Measurements from ENCODE around the gene DPYD.

The DPYD gene

GRCh38 chr1:97533358-97533757, 387.5 kb downstream of the DPYD start:
- no peak for DNase-seq
- no peaks in the 10 kb centered on the region for H3K4me1 Mint-ChIP-seq (ENCODE audit: low read depth in 2 of 2)
- H3K27ac Mint-ChIP-seq, result no peak overlapping the region
- no peak overlapping the region for H3K4me3 Mint-ChIP-seq
- no peaks in the 10 kb centered on the region for H3K9me3 Mint-ChIP-seq
- H3K36me3 Mint-ChIP-seq (ENCODE audit: insufficient read depth), result peaks cover 2% of the 10 kb centered on the region
- no peak for ATAC-seq (replicated peaks)
- H3K27me3 Mint-ChIP-seq, result no peaks in the 10 kb centered on the region

- H3K4me1 Mint-ChIP-seq (ENCODE audit: low read depth in 2 of 2), result peaks cover 0 to 2% of the 10 kb centered on the region in 2 donors
- H3K27ac Mint-ChIP-seq, result no peak overlapping the region
- no peaks in the 10 kb centered on the region for H3K9me3 Mint-ChIP-seq
- DNase-seq, result no peak
- H3K4me3 Mint-ChIP-seq, result no peak overlapping the region
- peaks cover 9% of the 10 kb centered on the region for H3K36me3 Mint-ChIP-seq (ENCODE audit: insufficient read depth)
- no peaks in the 10 kb centered on the region for H3K27me3 Mint-ChIP-seq
- ATAC-seq (replicated peaks), result no peak
Observed at GRCh38 chr1:97529600-97529999, 391.2 kb downstream of the DPYD start.

GRCh38 chr1:97524211-97524610, 396.6 kb downstream of the DPYD start:
- Mint-ChIP-seq H3K27me3 (no peaks in the 10 kb centered on the region), H3K36me3 (ENCODE audit: insufficient read depth) (peaks cover 6% of the 10 kb centered on the region), H3K4me1 (ENCODE audit: low read depth in 2 of 2) (peaks cover 0 to 2% of the 10 kb centered on the region in 2 donors), H3K4me3 (no peak overlapping the region), H3K27ac (no peak overlapping the region), H3K9me3 (peaks cover 0 to 3% of the 10 kb centered on the region in 2 donors)
- ATAC-seq (replicated peaks), result no peak
- no peak for DNase-seq

GRCh38 chr1:97516588-97516987, 404.2 kb downstream of the DPYD start:
- Mint-ChIP-seq H3K27ac (no peak overlapping the region), H3K4me1 (ENCODE audit: low read depth in 2 of 2) (peaks cover 0 to 5% of the 10 kb centered on the region in 2 donors), H3K36me3 (ENCODE audit: insufficient read depth) (no peaks in the 10 kb centered on the region), H3K9me3 (peaks cover 0 to 3% of the 10 kb centered on the region in 2 donors), H3K4me3 (no peak overlapping the region), H3K27me3 (no peaks in the 10 kb centered on the region)
- no peak for ATAC-seq (replicated peaks)
- DNase-seq, result no peak

GRCh38 chr1:97508653-97509218, 412.1 kb downstream of the DPYD start:
- DNase-seq (no peak), ATAC-seq (replicated peaks) (no peak)
- no peak overlapping the region for H3K4me3 Mint-ChIP-seq
- H3K27ac Mint-ChIP-seq, result no peak overlapping the region
- H3K9me3 Mint-ChIP-seq, result no peaks in the 10 kb centered on the region
- no peaks in the 10 kb centered on the region for H3K4me1 Mint-ChIP-seq (ENCODE audit: low read depth in 2 of 2)
- no peaks in the 10 kb centered on the region for H3K27me3 Mint-ChIP-seq
- peaks cover 6% of the 10 kb centered on the region for H3K36me3 Mint-ChIP-seq (ENCODE audit: insufficient read depth)

- H3K36me3 Mint-ChIP-seq (ENCODE audit: insufficient read depth), result peaks cover 6% of the 10 kb centered on the region
- no peak overlapping the region for H3K4me3 Mint-ChIP-seq
- no peak for DNase-seq
- H3K9me3 Mint-ChIP-seq, result no peaks in the 10 kb centered on the region
- ATAC-seq (replicated peaks), result no peak
- no peaks in the 10 kb centered on the region for H3K27me3 Mint-ChIP-seq
- no peak overlapping the region for H3K27ac Mint-ChIP-seq
- no peaks in the 10 kb centered on the region for H3K4me1 Mint-ChIP-seq (ENCODE audit: low read depth in 2 of 2)
Observed at GRCh38 chr1:97507863-97508262, 413.0 kb downstream of the DPYD start.

GRCh38 chr1:97506368-97506767, 414.5 kb downstream of the DPYD start:
- DNase-seq (no peak), ATAC-seq (replicated peaks) (no peak)
- H3K4me1 Mint-ChIP-seq (ENCODE audit: low read depth in 2 of 2), result no peaks in the 10 kb centered on the region
- H3K9me3 Mint-ChIP-seq, result no peaks in the 10 kb centered on the region
- no peaks in the 10 kb centered on the region for H3K27me3 Mint-ChIP-seq
- H3K27ac Mint-ChIP-seq, result no peak overlapping the region
- peaks cover 6% of the 10 kb centered on the region for H3K36me3 Mint-ChIP-seq (ENCODE audit: insufficient read depth)
- H3K4me3 Mint-ChIP-seq, result no peak overlapping the region

- H3K27ac Mint-ChIP-seq, result no peak overlapping the region
- H3K27me3 Mint-ChIP-seq, result no peaks in the 10 kb centered on the region
- H3K4me1 Mint-ChIP-seq (ENCODE audit: low read depth in 2 of 2), result no peaks in the 10 kb centered on the region
- DNase-seq, result no peak
- H3K36me3 Mint-ChIP-seq (ENCODE audit: insufficient read depth), result peaks cover 6% of the 10 kb centered on the region
- H3K9me3 Mint-ChIP-seq, result no peaks in the 10 kb centered on the region
- no peak overlapping the region for H3K4me3 Mint-ChIP-seq
- ATAC-seq (replicated peaks), result no peak
Observed at GRCh38 chr1:97505816-97506215, 415.0 kb downstream of the DPYD start.

GRCh38 chr1:97505289-97505688, 415.5 kb downstream of the DPYD start:
- DNase-seq (no peak), ATAC-seq (replicated peaks) (no peak)
- no peaks in the 10 kb centered on the region for H3K9me3 Mint-ChIP-seq

GRCh38 chr1:97502360-97502759, 418.5 kb downstream of the DPYD start:
- Mint-ChIP-seq H3K4me3 (no peak overlapping the region), H3K36me3 (ENCODE audit: insufficient read depth) (peaks cover 4% of the 10 kb centered on the region), H3K27me3 (no peaks in the 10 kb centered on the region), H3K9me3 (no peaks in the 10 kb centered on the region), H3K4me1 (ENCODE audit: low read depth in 2 of 2) (no peaks in the 10 kb centered on the region), H3K27ac (no peak overlapping the region)
- DNase-seq (no peak), ATAC-seq (replicated peaks) (no peak)

More at GRCh38 chr1:97505289-97505688, 415.5 kb downstream of the DPYD start:
- Mint-ChIP-seq H3K4me3 (no peak overlapping the region), H3K27me3 (no peaks in the 10 kb centered on the region), H3K27ac (no peak overlapping the region), H3K36me3 (ENCODE audit: insufficient read depth) (peaks cover 6% of the 10 kb centered on the region), H3K4me1 (ENCODE audit: low read depth in 2 of 2) (no peaks in the 10 kb centered on the region)

GRCh38 chr1:97501628-97502027, 419.2 kb downstream of the DPYD start:
- Mint-ChIP-seq H3K27ac (no peak overlapping the region), H3K27me3 (no peaks in the 10 kb centered on the region), H3K36me3 (ENCODE audit: insufficient read depth) (peaks cover under 1% of the 10 kb centered on the region), H3K4me3 (no peak overlapping the region), H3K9me3 (no peaks in the 10 kb centered on the region), H3K4me1 (ENCODE audit: low read depth in 2 of 2) (no peaks in the 10 kb centered on the region)
- no peak for ATAC-seq (replicated peaks)
- DNase-seq, result no peak

- ATAC-seq (replicated peaks) (no peak), DNase-seq (no peak)
- no peaks in the 10 kb centered on the region for H3K9me3 Mint-ChIP-seq
- no peak overlapping the region for H3K4me3 Mint-ChIP-seq
- no peaks in the 10 kb centered on the region for H3K27me3 Mint-ChIP-seq
- H3K36me3 Mint-ChIP-seq (ENCODE audit: insufficient read depth), result no peaks in the 10 kb centered on the region
- no peaks in the 10 kb centered on the region for H3K4me1 Mint-ChIP-seq (ENCODE audit: low read depth in 2 of 2)
- H3K27ac Mint-ChIP-seq, result no peak overlapping the region
Observed at GRCh38 chr1:97500760-97501159, 420.1 kb downstream of the DPYD start.

- no peaks in the 10 kb centered on the region for H3K9me3 Mint-ChIP-seq
- DNase-seq (no peak), ATAC-seq (replicated peaks) (no peak)
- H3K27ac Mint-ChIP-seq, result no peak overlapping the region
- no peaks in the 10 kb centered on the region for H3K27me3 Mint-ChIP-seq
- H3K36me3 Mint-ChIP-seq (ENCODE audit: insufficient read depth), result no peaks in the 10 kb centered on the region
- no peak overlapping the region for H3K4me3 Mint-ChIP-seq
- H3K4me1 Mint-ChIP-seq (ENCODE audit: low read depth in 2 of 2), result peaks cover 0 to 2% of the 10 kb centered on the region in 2 donors
Observed at GRCh38 chr1:97499667-97500066, 421.2 kb downstream of the DPYD start.

GRCh38 chr1:97489834-97490233, 431.0 kb downstream of the DPYD start:
- no peaks in the 10 kb centered on the region for H3K9me3 Mint-ChIP-seq
- ATAC-seq (replicated peaks) (no peak), DNase-seq (no peak)
- no peaks in the 10 kb centered on the region for H3K27me3 Mint-ChIP-seq
- H3K4me1 Mint-ChIP-seq (ENCODE audit: low read depth in 2 of 2), result peaks cover 0 to under 1% of the 10 kb centered on the region in 2 donors
- H3K36me3 Mint-ChIP-seq (ENCODE audit: insufficient read depth), result no peaks in the 10 kb centered on the region
- H3K4me3 Mint-ChIP-seq, result no peak overlapping the region
- no peak overlapping the region for H3K27ac Mint-ChIP-seq

- ATAC-seq (replicated peaks) (no peak), DNase-seq (no peak)
- no peak overlapping the region for H3K27ac Mint-ChIP-seq
- no peaks in the 10 kb centered on the region for H3K36me3 Mint-ChIP-seq (ENCODE audit: insufficient read depth)
- no peaks in the 10 kb centered on the region for H3K4me1 Mint-ChIP-seq (ENCODE audit: low read depth in 2 of 2)
- no peaks in the 10 kb centered on the region for H3K27me3 Mint-ChIP-seq
- no peaks in the 10 kb centered on the region for H3K9me3 Mint-ChIP-seq
- H3K4me3 Mint-ChIP-seq, result no peak overlapping the region
Observed at GRCh38 chr1:97488530-97488929, 432.3 kb downstream of the DPYD start.
